PC-9 (cell line): ENCODE measurements around the gene RAPGEF1.
"Not testable (repeated sequence)": the region's sequence is repeated elsewhere in the genome, so short reads cannot be mapped to it uniquely, and the experiment has no call there.

Experiments
- CTCF ChIP-seq: fragments of 200-600 bp; sonication (generic); conservative IDR thresholded peaks from 2 replicates; pipeline ENCODE4 v1.6.1; 2017; ENCODE audit warnings: mixed run types, antibody characterized with exemption, mild to moderate bottlenecking, moderate library complexity
- EZH2 ChIP-seq: fragments of 200-600 bp; sonication (generic); IDR thresholded peaks from 2 replicates; pipeline ENCODE4 v1.8.0; 2017; ENCODE audit warnings: antibody characterized with exemption, low read depth

DNA sequence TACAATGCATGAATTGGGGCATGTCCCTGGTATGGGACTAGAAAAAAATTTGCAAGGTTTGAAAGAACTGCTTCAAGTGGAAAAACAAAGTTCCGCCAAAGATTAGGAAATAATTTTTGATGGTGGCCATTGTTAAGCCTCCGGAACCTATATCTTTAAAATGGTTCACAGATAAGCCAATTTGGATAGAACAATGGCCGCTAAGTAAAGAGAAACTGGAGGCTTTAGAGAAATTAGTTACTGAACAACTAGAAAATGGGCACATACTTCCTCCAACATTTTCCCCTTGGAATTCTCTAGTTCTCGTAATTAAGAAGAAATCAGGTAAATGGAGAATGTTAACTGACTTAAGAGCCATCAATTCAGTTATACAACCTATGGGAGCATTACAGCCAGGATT, 56.8 kb downstream of the RAPGEF1 start:
- TF ChIP-seq CTCF, EZH2: not testable (repeated sequence)
